GM12874 (cell line): ENCODE data around the gene RALY.

Experiments
- CTCF ChIP-seq: IDR thresholded peaks from 2 replicates; pipeline ENCODE4 v1.5.1; 2011; ENCODE audit warnings: low read depth, mild to moderate bottlenecking, control low read depth, low read length, moderate library complexity; ENCODE audit not compliant: insufficient read depth

The RALY gene

DNA sequence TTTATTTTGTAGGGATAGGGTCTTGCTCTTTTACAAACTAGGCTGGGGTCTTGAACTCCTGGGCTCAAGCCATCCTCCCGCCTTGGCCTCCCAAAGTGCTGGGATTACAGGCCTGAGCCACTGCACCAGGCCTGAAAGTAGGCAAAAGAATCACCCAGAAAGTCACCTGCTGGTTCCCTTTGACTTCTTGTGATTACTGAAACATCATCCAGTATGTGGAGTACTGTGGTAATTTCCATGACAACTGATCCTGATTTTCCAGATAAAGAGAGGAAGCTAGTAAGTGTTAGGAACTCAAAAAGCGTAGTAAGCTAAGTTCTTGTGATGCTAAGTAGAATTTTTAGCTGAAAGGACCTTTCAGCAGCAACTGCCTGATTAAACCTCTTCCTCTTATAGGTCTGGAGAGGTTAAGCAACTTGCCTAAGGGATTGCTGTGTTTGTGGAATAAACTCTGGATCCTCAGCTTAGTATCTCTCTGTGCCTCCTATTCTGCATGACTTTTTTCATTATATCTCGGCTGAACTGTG is 16.8 kb downstream of the RALY start:
- no peak for TF ChIP-seq CTCF

DNA sequence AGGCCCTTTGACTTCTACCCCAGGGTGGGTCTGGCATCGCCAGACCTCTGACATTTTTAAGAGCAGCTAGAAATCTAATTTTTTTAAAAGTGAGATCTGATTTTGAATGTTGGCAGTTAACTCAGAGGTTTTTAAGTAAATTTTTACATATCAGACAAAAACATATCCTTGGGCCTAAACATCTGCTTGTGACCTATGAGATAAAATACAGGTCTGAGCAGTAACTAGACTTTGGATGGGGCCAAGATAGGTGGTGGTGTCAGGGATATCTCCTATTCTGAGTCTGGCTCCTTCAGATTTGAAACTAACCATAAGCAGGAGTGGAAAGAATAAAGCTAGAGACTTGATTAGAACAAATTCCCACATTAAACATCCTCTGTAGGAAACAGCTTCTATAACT is 17.6 kb downstream of the RALY start:
- no peak for TF ChIP-seq CTCF

DNA sequence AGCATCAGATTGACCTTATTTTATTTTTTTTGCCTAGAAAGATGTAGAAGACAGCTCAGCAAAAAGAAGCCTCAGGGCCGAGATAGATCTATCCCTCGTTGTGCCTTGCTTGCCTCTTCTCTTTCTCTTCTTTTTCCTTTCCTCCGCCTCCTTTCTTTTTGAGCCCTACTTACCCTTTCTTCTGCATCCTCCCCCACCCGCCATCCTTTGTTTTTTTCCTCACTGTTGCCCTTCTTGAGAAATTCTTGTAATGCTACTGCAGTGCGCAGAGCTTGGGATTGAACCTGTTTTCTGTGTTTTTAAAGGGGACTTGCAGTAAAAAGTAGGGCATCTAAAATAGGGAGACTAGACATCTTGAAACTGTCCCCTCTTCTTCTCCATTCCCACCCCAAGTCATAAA is 18.6 kb downstream of the RALY start:
- TF ChIP-seq CTCF: no peak

DNA sequence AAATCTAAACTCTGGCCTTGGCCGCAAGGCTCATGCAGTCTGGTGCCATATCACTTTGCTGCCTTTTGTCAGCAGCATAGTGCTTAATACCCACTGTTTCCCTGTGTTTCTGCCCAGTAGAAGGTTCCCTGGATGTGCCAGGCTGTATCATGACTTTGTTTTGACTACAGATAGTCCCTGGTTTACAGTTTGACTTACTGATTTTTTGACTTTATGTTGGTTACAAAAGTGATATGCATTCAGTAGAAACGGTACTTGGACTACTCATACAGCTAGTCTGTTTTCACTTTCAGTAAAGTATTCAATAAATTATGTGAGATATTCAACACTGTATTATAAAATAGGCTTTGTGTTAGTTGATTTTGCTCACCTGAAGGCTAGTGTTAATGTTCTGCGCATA is 19.0 kb downstream of the RALY start:
- TF ChIP-seq CTCF: no peak

- no peak for TF ChIP-seq CTCF
These were observed 19.8 kb downstream of the RALY start for GRCh38 chr20:34013554-34013953.

GRCh38 chr20:34014878-34015277 is 21.2 kb downstream of the RALY start:
- no peak for TF ChIP-seq CTCF

- TF ChIP-seq CTCF: no peak
These were observed 22.0 kb downstream of the RALY start for GRCh38 chr20:34015401-34016335.
